Stimulated activated CD8-positive, alpha-beta memory T cell treated with anti-CD3 and anti-CD28 coated beads, Interleukin-15, amount 100 ng/mL, for 4 hours (primary cell): ENCODE data around the gene LEF1.

Experiments
- DNase-seq, 2 donors: peaks; one replicate each; pipeline ENCODE4 v3.0.0-alpha.2; 2020; ENCODE audit warnings: low read depth in 2 of 2

The LEF1 gene

DNA sequence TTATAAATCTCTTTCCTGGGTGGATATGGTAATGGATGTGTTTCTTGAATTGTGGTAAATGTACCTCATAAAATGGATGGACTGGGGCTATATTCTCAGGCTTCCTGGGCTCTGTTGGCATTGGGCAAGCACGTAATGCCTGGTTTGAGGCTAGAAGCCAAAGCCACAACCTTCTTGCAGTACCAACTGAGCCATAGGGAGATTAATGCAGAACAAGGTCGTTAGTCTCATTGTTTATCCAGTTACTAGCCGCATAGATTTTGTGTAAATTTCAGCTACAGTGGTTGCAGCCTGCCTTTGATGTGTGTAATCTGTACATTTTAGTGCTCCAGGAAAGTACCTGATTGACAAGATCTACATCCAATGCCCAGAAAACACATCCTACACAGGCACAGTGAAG is 7.2 kb upstream of the LEF1 start:
- no peak for DNase-seq

DNA sequence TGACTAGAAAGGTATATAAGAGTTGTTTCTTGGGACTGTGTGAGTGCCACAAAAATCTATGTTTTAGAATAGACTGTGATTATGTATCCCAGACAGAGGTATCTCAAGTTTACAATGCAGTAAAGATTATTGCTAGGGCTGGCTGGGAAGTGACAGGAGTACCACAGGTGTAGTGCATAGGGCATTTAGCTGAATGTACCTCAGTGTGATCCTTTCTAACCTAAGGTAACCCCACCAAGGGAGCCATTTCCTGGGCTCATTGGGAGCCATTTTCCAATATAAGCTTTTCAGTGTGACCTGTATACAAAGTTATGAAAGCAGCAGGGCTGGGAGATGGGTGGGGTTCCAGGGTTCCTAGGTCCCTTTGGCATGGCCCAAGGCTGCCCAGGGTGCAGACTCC is 6.1 kb upstream of the LEF1 start:
- no peak for DNase-seq

DNA sequence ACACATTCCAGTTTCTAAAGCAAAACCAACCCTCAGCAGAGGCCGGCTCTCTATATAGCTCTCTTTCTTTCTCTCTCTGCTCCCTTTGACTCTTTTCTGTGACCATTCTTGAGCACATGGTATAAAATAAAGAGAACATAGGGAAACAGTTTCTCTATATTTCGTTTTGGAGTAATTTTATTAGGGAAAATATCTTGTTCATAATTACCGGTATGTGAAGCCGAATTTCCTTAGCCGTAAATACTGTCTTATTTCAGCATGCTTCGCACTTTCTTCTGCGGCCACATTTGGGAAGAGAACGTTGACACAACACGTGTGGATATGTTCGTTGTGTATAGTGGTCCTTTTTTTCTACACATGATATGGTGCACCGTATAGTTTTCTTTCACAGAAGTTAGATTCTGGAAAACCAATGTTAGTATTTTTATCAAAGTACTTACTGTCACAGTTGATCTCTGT is 4.9 kb upstream of the LEF1 start:
- DNase-seq, result no peak

DNA sequence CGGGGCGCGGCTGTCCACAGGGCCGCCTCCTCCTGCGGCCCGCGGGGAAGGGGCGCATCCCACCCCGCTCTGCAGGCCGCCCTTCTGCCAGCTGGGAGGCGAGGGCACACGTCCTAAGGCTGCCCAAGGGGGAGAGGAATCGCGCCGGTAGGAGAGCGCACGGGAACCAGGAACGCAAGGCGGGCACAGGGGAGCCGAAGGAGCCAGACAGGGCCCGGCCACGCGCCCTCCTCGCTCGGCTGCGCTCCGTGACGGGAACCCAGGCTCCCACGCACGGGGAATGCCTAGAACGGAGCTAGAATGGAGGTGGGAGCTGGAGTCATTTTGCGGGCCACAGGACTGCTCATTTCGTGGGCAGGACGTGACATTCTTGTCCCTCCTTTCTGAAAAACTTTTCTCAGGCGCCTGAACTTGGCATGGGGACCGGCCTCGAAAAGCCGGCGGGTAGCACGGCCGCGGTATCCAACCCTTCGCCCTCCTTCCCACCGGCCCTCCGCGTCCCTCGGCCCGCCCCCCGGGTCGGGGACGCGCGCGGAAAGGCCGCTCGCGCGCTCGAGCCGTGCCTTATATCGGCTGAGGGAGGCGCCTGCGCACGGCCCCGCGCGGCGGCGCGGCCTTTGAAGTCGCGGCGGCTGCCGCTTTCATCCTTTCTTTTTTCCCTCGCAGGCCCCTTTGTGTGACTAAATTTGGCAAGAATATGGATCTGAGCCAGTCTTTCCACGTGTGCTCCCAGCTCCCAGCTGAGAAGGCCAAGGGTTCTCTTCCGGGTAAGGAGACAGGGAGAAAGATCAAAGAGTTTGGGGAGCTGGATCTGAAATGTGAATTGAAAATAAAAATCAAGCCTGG is 4.2 kb upstream of the LEF1 start:
- peak in 1 of 2 donors; percentile 48 for DNase-seq

DNA sequence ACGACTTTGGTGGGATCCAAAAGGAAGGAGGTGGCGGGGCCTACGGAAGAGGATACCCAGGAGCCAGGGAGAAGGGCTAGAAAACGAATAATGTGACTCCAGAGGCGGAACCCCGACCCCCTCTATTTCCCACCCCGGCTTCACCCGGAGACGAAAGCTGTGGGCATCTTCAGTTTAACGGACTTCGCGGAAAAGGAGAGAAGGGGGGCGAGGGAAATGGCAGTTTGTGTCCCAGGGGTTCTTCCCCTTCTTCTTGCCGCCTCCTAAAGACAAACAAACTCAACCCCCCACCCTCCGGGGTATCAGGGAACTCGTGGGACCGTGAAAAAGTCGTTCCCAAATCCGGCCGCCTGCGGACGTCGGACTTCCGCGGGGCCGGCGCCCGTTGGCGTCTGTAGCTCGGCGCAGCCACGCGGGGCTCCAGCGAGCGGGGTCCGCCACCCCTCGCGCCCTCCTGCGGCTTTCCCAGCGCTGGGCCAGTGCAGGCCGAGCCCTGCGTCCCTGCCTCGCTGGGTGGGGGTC is 3.6 kb upstream of the LEF1 start:
- DNase-seq, result no peak

DNA sequence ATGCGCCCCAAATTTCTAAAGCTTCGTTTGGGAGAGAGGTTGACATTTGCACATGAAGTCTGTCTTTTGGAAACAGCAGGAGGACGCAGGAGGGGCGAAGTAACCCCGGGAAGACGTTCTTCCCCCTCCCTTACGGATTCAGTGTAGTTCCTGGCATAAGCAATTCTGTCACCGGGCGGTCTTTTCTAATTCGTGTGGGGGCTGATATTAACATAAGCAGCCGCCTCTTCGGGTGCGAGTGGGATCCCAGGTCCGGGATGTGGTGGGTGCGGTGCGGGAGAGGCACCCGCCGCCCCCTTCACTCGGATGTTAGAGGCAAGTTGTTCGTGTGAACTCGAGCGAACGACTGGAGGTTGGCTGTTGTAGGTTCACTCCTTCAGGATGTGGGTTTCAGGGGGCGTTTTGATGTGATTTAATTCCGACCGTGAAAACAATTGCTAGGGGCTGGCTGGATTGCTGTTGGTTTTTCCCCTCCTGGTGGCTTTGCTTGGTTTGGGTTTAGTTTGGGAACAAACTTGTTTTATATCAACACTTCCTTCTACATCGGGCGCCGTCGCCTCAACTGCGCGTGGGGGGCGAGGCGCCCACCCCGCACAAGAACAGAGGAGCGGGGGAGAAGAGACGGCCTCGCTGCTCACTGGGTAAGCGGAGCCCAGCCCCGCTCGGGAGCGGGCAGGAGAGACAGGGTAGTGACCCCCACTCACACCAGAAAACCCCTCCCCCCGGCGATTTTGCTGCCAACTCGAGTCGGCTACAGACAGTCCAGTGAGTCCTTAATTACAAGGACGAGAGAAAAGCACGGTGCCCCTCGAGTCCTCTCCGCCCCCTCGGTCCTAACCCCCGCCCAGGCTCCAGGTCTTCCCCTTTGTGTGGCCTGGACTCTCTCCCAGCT is 2.9 kb upstream of the LEF1 start:
- DNase-seq, result peak; percentile 29 to 50

DNA sequence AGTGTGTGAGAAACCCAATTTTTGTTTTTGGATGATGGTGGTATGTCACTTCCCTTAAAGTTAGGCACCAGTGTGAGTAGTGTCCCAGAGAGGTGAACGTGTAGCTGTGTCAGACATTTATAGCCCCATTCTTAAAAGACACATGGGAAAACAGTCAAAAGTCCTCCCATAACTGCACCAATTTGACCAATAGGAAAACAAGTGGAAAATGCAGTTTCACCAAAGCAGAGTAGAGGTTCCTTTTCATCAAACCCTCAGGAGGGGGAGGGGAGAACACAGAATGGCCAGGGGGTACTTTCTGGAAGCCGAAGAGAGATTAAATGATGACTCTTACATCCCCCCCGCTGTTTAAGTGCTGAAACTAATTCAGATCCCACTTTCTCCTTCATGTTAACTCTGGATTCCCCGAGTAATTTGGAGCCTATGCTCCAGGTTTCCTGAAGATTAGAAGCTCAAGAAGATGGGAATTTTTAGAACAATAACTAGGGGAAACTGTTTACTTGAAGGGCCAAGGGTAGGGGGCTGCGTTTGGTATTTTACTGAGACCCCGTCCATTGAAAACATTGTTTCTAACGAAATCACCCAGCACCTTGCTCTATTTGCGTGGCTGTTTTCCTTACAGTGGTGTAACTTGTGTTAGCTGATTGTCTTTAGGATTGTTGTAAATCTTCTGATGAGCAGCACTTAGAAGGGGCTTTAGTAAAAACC is 2.1 kb upstream of the LEF1 start:
- no peak for DNase-seq

DNA sequence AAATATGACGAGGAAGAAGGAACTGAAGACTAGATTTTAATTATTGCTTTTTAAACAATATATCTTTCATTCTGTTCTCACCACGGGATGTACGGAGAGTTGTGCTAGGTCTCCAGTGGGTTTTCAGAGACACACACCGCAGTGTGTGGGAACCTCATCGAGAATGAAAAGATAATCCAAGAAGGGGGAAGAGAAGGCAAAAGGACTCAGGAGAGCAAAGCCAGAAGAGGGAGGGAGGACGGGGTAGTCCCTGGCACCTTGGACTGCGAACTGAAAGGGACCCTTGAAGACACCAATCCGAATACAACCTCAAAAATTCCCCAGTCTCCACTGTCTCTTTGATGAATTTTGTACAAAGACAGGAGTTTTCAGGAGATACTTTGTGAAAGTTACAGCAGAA is 932 bp upstream of the LEF1 start:
- DNase-seq, result no peak

DNA sequence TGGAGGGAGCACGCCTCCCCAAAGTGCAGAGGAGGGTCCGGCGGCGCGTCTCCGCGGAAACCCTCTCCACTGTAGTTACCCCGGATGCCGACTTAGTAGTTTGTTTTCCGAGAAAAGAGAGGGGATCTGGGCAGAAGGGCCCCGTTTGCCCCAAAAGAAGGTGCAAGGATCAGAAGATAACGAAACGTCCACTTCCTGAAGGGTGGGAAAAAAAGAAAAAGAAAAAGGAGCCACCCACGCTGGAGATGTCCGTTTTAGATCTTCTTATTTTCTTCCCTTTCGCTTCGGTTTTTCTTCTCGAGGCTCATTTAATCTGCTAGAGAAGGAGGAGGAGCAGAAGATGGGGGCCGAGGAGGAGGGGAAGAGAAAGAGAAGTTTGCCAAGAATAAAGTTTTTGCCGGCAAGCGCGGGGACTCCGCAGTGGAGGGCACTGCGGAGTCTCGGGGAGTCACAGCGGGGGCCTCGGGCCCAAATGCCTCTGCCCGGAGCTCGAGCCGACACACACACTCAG is 517 bp downstream of the LEF1 start:
- no peak for DNase-seq

DNA sequence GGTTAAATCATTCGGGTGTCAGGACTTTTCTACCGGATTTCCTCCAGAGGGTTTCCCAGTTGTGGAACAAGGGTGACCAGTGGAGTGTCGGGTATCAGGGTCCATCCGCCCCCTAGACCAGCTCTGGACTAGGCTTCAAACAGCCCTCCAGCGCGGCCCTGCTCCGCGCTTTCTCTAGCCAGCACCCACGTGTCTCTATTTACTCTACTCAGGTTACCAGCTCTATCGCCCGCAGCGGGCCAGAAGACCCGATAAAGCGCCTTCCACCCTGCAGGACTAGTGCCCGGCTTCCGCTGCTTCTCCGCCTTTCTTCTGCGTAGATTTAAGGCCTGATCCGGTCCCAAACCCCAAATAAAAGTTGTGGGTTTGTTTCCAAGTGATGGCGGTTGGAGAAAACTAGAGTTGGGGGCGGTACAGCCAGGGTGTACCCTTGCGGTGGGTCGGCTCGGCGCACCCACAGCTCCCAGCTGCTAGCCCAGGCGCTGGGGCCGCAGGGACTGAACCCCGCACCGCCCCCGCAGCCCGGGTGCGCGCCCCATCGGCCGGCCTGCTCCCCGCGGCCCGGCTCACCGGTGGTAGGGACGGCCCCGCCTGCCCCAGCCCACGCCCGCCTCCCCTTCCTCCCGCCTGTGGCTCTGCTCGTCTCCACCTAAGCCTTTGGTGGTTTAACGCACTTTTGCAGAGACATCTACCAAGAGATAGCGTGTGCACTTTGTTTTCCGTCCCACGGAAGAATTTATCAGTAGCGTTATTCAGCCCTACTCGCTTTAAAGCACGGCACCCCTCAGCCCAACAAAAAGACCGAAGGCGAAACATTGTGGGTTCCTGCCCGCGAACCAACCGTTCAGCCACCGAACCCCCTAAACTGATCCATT is 2.1 kb downstream of the LEF1 start:
- peak; percentile 45 to 62 for DNase-seq

DNA sequence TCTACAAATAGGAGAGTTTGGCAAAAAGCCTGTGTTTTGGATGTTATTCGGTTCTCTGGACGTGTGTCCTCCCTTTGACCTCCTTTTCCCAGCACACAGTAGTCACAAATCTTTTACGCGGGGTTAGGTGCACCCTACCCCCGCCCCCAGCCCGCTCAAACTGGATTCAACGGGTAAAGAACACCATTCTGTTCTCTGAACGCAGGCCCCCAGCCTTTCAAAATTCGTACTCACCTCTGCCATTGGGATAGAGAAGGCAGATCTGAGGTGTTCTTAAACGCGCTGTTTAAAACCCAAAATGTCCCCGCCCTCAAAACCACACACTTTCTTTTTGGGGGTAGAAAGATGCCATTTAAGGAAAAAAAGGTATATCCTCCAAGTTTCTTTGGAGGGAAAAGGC is 2.7 kb downstream of the LEF1 start:
- DNase-seq, result no peak

DNA sequence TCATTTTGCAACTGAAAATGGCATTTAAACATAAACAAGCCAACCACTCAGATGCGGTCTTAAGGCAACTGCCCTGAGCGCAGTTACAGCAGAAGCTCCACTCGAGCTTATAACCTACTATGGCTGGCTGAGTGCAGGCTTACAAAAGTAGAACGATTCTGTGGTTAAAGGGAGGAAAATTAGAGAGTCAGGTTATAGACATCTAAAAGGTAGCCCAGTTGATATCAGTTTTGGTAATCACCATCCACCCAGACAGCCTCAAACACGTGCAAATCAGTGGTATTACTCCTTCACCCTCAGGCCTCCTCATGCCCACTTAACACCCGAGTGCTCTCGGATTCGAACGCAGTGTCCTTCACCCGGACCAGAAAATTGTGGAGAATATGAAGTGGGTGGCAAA is 3.1 kb downstream of the LEF1 start:
- DNase-seq, result no peak

DNA sequence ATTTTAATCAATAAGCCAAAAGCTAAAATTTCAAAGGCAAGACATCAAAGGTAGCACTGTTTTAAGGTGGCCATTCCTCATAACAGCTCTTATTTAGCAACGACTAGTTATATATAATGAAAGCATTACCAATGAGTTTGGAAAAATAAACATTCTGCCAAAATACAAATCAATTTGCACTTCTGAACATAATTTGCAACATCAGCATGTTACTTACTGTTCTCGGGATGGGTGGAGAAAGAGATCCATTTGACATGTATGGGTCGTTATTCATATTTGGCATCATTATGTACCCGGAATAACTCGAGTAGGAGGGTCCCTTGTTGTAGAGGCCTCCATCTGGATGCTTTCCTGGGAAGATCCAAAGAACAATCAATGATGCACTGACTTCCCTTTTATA is 5.4 kb downstream of the LEF1 start:
- no peak for DNase-seq

DNA sequence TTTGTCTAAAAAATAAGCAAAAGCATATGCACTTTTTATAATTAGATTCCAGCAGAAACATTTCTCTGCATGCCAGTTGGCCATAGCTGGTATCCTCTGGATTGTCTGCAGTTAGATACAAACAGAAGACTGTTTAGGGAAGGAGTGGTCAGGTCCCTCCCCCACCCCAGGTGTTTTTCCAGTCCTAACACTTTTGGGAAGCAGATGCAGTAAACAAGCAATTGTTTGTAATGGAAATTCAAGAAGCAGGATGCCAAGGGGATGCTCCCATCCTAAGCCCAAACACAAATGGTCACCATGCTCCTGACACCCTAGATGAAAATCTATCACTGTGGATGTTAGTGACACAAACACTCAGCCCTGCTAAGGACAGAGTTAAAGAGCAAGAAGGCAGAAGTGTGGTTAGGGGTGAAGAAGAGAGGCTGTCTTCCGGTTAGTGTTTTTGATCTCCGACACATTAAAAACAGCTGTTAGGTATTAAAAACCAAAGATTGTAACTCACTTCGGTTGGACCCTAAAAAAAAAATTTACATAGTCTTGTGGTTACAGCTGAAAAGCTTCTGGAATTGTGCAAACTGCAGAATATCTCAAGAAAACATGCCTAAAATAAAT is 7.9 kb downstream of the LEF1 start:
- no peak for DNase-seq

DNA sequence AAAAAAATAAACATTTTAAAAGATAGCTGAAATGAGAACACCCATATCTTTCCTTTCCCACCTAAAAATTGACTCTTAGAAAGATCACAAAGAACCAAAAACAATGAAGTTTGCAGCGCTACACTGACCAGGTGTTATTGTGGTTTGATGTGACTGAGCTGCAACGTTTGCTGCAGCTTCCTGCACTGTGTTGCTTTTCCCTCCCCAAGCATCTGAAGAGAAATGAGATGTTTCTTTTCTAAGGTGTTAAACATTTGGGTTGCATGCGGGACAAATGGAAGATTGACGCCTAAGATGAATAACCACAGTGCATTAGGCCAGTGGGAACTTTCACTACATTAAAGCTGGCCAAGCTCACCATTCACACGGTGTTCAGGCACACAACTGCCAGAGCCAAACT is 8.9 kb downstream of the LEF1 start:
- no peak for DNase-seq

DNA sequence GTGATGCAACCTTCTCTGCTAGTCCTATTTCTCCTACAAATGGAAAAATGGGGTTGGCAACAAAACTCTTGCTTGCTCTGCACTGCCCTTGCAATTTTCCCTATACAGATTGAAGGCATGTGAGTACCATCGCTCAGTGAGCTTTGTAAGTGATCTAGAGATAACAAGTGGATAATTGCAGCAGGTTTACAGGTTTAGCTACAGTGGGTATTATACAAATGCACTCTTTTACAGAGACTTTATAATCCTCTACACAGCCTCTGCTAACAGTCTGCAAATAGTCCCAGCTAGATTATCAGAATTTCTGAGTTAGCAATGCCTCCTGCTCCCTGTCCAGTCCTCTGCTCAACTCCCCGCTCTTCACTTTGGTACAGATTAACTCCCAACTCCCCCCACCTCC is 11.1 kb downstream of the LEF1 start:
- no peak for DNase-seq

DNA sequence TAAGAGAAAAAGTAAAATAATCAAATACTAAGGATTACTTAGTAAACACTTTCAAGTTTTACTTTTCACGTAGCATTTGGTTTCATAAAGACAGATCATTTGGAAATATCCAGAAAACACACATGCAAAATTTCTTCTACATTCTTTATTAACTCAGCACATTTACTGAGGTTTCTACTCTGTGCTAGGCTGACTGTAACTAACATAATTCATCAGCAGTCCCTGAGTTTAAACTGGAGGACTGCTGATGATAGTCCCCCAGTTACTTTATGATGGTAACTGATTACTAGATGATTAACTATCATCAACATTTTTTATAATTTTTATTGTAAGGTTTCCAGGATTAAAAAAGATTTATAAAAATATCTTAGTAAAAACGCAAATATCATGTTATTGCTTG is 12.3 kb downstream of the LEF1 start:
- no peak for DNase-seq

DNA sequence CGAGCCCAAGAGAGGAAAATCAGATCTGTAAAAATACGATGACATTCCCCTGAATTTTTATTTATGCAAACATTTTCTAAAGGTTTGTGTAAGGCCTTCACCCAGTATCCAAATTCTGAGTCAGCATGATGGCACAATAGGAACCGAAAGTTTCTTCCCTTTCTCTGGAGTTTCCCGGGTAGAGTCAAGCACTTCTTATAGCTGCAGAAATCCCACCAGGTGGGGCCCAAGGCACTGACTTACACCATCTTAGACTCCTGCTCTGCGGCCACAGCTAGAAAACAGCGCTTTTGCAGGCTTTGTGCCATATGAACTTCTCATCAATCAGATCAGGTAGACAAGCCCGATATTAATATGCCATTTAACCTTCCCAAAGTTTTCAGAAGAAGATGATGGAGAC is 13.4 kb downstream of the LEF1 start:
- no peak for DNase-seq

DNA sequence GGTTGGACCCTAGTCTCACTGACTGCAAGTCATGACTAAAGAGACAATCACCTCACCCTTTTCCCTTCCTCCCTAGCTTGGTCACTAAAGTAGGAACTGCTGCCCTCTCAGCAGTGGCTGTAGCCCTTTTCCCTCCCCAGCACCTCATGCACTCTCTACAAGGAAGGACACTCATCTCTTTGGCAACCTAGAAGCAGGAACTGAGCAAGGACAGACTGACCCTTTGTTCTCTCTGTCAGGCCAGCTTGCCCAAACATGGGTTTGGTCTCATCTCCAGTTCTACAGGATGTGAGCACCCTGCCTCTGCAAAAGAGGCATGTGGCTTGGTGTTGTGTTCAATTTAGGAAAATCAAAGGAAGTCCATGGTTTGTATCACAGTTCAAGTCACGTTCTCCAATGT is 15.8 kb downstream of the LEF1 start:
- DNase-seq, result no peak

DNA sequence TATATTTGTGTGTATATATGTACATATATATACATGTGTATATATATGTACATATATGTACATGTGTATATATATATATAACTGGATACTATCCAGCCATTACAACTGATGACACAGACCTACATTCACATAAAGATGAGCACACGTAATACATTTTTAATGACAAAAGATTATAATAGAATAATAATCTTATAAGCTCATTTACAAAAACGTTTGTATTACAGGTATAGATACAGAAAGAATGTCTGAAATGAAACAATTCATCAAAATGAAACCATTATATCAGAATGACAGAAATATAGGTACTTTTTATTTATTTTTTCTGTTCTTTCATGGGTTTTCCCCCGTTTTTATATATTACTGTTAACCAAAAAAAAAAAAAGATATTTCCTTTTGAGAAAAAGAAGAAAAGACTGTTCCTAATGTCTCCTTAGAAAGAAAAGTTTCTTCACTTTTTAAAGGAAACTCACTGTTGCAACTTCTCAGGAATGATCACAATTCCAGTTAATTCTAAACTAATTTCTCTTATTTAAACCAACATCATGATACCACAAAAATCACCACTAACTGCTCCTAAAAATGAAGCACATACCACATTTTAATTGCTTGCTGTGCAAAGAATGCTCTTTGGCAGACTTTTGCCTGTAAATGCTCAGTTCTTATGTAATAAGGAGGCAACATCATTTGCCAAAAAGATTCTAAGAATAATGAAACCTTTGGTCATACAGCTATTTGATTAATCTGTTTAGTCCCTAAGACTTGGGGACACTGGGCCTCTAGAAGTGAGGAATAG is 18.9 kb downstream of the LEF1 start:
- no peak for DNase-seq
